HT1080 (cell line): ENCODE data around the gene SMAD4. TPM values are rescaled to one million over a fixed set of nuclear protein-coding genes. Genes with fewer than 3 reads are reported as not detected.

Source experiments
- total RNA-seq: library from RNA; depleted of rRNA; stranded (reverse); fragments of >200 nt; shearing (Covaris generic); gene quantifications from 2 replicates; pipeline ENCODE4 v1.2.3, GENCODE V29; 2014; rRNA removed

The SMAD4 gene
- total RNA-seq, 1 experiment from 2014 or later: 87.2 TPM

Other genes with a start within 250 kb of the SMAD4 start
- gene MRO, start 210.2 kb upstream of the SMAD4 start, total RNA-seq: 0.02 and 0.03 TPM in 2 replicates
- 84.9 and 111 TPM in 2 replicates for gene ME2, start 151.1 kb upstream of the SMAD4 start, total RNA-seq
- gene ELAC1, start 62.2 kb upstream of the SMAD4 start, total RNA-seq: 8.7 and 13.1 TPM in 2 replicates
- gene MEX3C, start 167.5 kb downstream of the SMAD4 start, total RNA-seq: 30.2 and 33.8 TPM in 2 replicates